Mucosa of stomach (tissue), 1 donor: ENCODE data around the gene GRIK2.

ENCODE experiments used
- H3K27me3 ChIP-seq: one replicate; pipeline ENCODE4 v1.7.0; 2013; ENCODE audit warnings: mild to moderate bottlenecking, low read length; ENCODE audit not compliant: control insufficient read depth, insufficient read depth
- H3K36me3 ChIP-seq: one replicate; pipeline ENCODE4 v1.7.0; 2013; ENCODE audit warnings: low read length; ENCODE audit not compliant: control insufficient read depth, insufficient read depth
- H3K4me1 ChIP-seq: one replicate; pipeline ENCODE4 v1.7.0; 2013; ENCODE audit warnings: mild to moderate bottlenecking, low read length; ENCODE audit not compliant: control insufficient read depth, insufficient read depth
- H3K4me3 ChIP-seq: one replicate; pipeline ENCODE4 v1.7.0; 2013; ENCODE audit warnings: low read length
- H3K9ac ChIP-seq: one replicate; pipeline ENCODE4 v1.7.0; 2013; ENCODE audit warnings: mild to moderate bottlenecking, low read length, moderate library complexity
- H3K9me3 ChIP-seq: one replicate; pipeline ENCODE4 v1.7.0; 2013; ENCODE audit warnings: mild to moderate bottlenecking, low read length, moderate library complexity; ENCODE audit not compliant: control insufficient read depth
- donor health status: Pancreatic carcinoma.

The GRIK2 gene

GRCh38 chr6:101572627-101573026 is 179.1 kb downstream of the GRIK2 start:
- no peak overlapping the region for H3K4me3 ChIP-seq
- no peaks in the 10 kb centered on the region for H3K4me1 ChIP-seq
- no peaks in the 10 kb centered on the region for H3K9me3 ChIP-seq
- no peaks in the 10 kb centered on the region for H3K27me3 ChIP-seq
- no peak overlapping the region for H3K9ac ChIP-seq
- no peaks in the 10 kb centered on the region for H3K36me3 ChIP-seq

- Histone ChIP-seq H3K9me3 (no peaks in the 10 kb centered on the region), H3K27me3 (no peaks in the 10 kb centered on the region), H3K36me3 (no peaks in the 10 kb centered on the region), H3K4me3 (no peak overlapping the region), H3K9ac (no peak overlapping the region), H3K4me1 (no peaks in the 10 kb centered on the region)
Measured at GRCh38 chr6:101577091-101577490, 183.6 kb downstream of the GRIK2 start.

- Histone ChIP-seq H3K4me1 (no peaks in the 10 kb centered on the region), H3K27me3 (no peaks in the 10 kb centered on the region), H3K9ac (no peak overlapping the region), H3K9me3 (no peaks in the 10 kb centered on the region), H3K36me3 (no peaks in the 10 kb centered on the region), H3K4me3 (no peak overlapping the region)
Measured at GRCh38 chr6:101578306-101578705, 184.8 kb downstream of the GRIK2 start.

DNA sequence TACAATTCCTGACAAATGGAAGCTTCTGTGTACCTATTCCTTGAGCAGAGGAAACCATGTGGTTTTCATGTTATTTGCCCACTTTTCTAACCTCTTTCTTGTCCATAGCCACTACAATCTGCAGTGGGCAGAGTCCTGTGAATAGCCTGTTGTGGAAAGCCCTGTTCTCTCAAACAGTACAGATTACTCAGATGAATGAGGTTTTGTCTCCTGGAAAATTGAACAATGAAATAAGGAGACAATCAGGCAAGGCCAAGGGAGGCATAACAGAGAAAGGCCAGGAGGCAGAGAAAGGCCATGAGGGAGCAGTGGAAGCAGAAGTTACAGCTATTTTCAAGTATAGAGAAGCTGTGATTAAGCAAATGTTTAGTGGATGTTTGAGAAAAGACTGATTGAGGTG is 189.3 kb downstream of the GRIK2 start:
- Histone ChIP-seq H3K27me3 (no peaks in the 10 kb centered on the region), H3K4me1 (no peaks in the 10 kb centered on the region), H3K9me3 (no peaks in the 10 kb centered on the region), H3K36me3 (no peaks in the 10 kb centered on the region), H3K9ac (no peak overlapping the region), H3K4me3 (no peak overlapping the region)

DNA sequence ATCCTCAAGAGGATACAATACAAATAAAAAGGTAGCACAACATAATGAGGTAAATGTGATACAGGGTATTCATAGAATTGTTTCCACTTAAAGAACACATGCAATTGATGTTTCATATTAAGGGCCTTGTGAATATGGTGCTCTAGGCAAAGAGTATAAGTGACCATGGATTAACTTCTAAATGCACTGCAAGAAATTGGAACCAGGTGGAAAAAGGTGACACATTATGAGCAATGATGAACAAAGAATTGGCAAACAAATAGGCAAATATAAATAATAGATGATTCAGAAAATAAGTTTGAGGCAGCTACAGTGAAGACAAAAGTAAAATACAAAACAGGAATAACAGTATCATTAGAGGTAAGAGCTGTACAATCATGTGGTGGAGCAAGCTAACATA is 192.0 kb downstream of the GRIK2 start:
- Histone ChIP-seq H3K9ac (no peak overlapping the region), H3K4me3 (no peak overlapping the region), H3K4me1 (no peaks in the 10 kb centered on the region), H3K36me3 (no peaks in the 10 kb centered on the region), H3K27me3 (no peaks in the 10 kb centered on the region), H3K9me3 (no peaks in the 10 kb centered on the region)

GRCh38 chr6:101588343-101588742 is 194.8 kb downstream of the GRIK2 start:
- Histone ChIP-seq H3K27me3 (no peaks in the 10 kb centered on the region), H3K4me3 (no peak overlapping the region), H3K36me3 (no peaks in the 10 kb centered on the region), H3K9ac (no peak overlapping the region), H3K9me3 (no peaks in the 10 kb centered on the region), H3K4me1 (no peaks in the 10 kb centered on the region)

DNA sequence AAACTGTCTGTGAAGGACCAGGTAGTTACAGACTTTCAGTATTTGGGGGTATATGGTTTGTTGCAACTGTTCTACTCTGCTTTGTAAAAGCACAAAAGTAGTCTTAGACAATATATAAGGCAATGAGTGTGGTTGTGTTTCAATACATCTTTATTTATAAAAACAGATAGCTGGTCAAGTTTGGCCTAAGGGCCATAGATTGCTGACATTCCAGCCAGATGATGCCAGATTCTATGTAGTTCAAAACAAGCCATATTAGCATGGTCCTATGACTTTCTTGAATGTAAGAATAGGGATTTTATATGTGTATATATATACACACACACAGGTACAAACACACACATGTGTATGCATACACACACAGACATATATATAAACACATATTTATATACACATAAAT is 201.8 kb downstream of the GRIK2 start:
- H3K4me3 ChIP-seq: no peak overlapping the region
- H3K27me3 ChIP-seq: no peaks in the 10 kb centered on the region
- H3K9me3 ChIP-seq: no peaks in the 10 kb centered on the region
- no peaks in the 10 kb centered on the region for H3K36me3 ChIP-seq
- H3K9ac ChIP-seq: no peak overlapping the region
- no peaks in the 10 kb centered on the region for H3K4me1 ChIP-seq

DNA sequence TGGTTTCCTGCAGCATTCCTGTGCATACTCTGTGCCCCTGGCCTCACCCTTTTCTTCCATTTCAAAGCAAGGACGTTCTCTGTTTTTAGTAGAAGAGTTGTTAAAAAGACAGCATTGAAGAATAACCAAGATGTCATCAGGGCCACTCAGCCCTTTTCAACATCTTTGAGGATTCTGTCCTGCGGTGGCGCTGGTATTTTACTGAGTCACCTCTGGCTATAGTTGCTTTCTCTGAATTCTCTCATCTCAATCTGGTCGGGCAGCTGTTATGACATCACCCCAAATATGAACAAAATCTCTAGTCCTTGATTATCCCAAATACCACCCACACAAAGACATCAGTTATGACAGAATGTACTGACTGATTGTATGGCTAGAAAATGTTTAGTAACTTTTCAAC is 204.2 kb downstream of the GRIK2 start:
- H3K4me3 ChIP-seq: no peak overlapping the region
- H3K9me3 ChIP-seq: no peaks in the 10 kb centered on the region
- no peaks in the 10 kb centered on the region for H3K36me3 ChIP-seq
- no peak overlapping the region for H3K9ac ChIP-seq
- no peaks in the 10 kb centered on the region for H3K27me3 ChIP-seq
- no peaks in the 10 kb centered on the region for H3K4me1 ChIP-seq

- no peaks in the 10 kb centered on the region for H3K27me3 ChIP-seq
- H3K4me3 ChIP-seq: no peak overlapping the region
- H3K9ac ChIP-seq: no peak overlapping the region
- no peaks in the 10 kb centered on the region for H3K36me3 ChIP-seq
- H3K4me1 ChIP-seq: no peaks in the 10 kb centered on the region
- no peaks in the 10 kb centered on the region for H3K9me3 ChIP-seq
Measured at GRCh38 chr6:101605426-101605825, 211.9 kb downstream of the GRIK2 start.

DNA sequence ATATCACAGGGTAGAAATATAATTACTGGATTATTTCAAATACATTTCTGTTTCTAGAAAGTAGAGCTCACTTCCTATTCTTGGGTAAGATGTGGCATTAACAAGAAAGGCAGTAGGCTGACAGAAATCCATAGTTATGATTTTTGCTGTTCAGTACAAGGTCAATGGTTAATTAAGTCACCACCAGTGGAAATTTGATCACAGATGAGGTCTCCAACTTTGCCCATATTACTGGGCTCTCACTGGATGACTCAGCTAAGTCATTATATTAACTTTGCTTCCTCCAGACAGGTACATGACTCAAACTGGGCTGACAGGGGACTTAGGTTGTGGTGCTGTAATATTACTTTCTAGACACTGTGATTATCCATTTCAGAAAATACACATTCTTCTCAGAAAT is 212.4 kb downstream of the GRIK2 start:
- H3K27me3 ChIP-seq: no peaks in the 10 kb centered on the region
- no peaks in the 10 kb centered on the region for H3K4me1 ChIP-seq
- H3K36me3 ChIP-seq: no peaks in the 10 kb centered on the region
- H3K9me3 ChIP-seq: no peaks in the 10 kb centered on the region
- H3K4me3 ChIP-seq: no peak overlapping the region
- no peak overlapping the region for H3K9ac ChIP-seq

DNA sequence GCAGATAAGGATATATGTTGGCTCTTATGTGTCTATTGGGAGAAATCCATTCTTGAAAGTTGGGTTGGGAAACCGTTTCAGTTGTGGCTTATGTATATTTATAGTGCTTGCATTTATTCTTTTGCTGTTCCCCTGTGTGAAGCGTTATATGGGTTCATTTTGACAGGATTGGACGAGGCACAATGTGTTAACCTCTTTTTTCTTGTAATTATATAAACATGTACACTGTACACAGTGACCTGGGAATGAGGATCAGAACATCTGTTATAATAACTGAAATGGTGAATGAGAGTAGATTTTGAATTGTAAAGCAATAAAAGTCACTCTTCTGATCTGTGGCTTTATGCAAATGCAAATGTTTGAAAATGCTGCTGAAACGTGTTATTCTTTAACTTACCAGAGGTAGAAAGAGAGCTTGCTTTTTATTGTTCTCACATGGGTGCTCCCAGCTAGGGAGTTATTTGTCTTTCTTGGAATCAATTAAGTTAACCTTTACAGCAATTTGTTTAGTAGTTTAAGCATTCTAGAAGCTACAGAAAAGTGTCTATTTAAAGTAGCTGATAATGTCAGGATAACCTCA is 213.7 kb downstream of the GRIK2 start:
- Histone ChIP-seq H3K27me3 (no peaks in the 10 kb centered on the region), H3K9ac (no peak overlapping the region), H3K9me3 (no peaks in the 10 kb centered on the region), H3K36me3 (no peaks in the 10 kb centered on the region), H3K4me3 (no peak overlapping the region), H3K4me1 (no peaks in the 10 kb centered on the region)

GRCh38 chr6:101608703-101609102 is 215.2 kb downstream of the GRIK2 start:
- no peaks in the 10 kb centered on the region for H3K9me3 ChIP-seq
- no peak overlapping the region for H3K9ac ChIP-seq
- no peaks in the 10 kb centered on the region for H3K36me3 ChIP-seq
- H3K27me3 ChIP-seq: no peaks in the 10 kb centered on the region
- H3K4me3 ChIP-seq: no peak overlapping the region
- no peaks in the 10 kb centered on the region for H3K4me1 ChIP-seq

DNA sequence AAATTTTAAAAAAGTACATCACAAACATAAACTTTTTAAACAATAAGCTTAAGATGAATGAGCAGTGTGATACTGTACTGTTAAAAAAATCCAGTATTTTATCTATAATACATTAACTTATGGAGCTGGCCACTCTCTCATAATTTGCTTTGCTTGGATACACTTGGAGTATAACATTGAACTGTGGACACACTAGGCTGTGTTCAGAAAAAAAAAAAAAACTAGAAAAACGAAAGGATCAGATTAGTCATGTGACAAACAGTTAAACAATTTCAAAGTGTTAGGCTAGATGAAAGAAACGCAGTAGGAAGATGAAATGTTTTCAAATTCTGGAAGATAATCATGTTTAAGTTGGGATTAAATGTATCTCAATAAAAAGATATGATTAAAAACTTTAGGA is 220.0 kb downstream of the GRIK2 start:
- no peaks in the 10 kb centered on the region for H3K9me3 ChIP-seq
- no peaks in the 10 kb centered on the region for H3K36me3 ChIP-seq
- H3K9ac ChIP-seq: no peak overlapping the region
- H3K4me3 ChIP-seq: no peak overlapping the region
- no peaks in the 10 kb centered on the region for H3K4me1 ChIP-seq
- no peaks in the 10 kb centered on the region for H3K27me3 ChIP-seq
